Left colon (tissue), 2 donors: ENCODE results near the gene SMYD5. TPM values are rescaled to one million over a fixed set of nuclear protein-coding genes. Genes with fewer than 3 reads are reported as not detected.
A peak's percentile ranks its signal among the peaks of the same experiment; 100 is the strongest.

Experiments used
- ATAC-seq: fragments of 200-7000 bp; cut with Tn5 transposase; one replicate; pipeline ENCODE4 v1.9.1; 2020; ENCODE audit warnings: mild to moderate bottlenecking, moderate library complexity
- DNase-seq, 2 donors: peaks; one replicate each; pipeline ENCODE4 v3.0.0-alpha.2; 2020
- intact Hi-C, 2 donors: fragments of 100-400 bp; cut with DNase I in 1 of 2; cut with micrococcal nuclease in 1 of 2; formaldehyde crosslinking; loops; one replicate each; pipeline versions ENCODE4 v1.11.2 to v1.14.0; 2022; cut with DNase I, micrococcal nuclease
- total RNA-seq, 2 donors: library from RNA; stranded (reverse); fragmentation: NEBNext Ultra II Directional; extraction: Animal tissue kit (Norgen Biotek cat#: 25700); gene quantifications; one replicate each; pipeline ENCODE4 v1.2.1, GENCODE V29; 2021
- donor health status: DM: no; HTN: no; CAD: no.
- donor health status: DM: yes; HTN: yes; CAD: no.

SMYD5 gene
- total RNA-seq, 2 donors from 2014 or later = 9.2 to 14.4 TPM

DNA sequence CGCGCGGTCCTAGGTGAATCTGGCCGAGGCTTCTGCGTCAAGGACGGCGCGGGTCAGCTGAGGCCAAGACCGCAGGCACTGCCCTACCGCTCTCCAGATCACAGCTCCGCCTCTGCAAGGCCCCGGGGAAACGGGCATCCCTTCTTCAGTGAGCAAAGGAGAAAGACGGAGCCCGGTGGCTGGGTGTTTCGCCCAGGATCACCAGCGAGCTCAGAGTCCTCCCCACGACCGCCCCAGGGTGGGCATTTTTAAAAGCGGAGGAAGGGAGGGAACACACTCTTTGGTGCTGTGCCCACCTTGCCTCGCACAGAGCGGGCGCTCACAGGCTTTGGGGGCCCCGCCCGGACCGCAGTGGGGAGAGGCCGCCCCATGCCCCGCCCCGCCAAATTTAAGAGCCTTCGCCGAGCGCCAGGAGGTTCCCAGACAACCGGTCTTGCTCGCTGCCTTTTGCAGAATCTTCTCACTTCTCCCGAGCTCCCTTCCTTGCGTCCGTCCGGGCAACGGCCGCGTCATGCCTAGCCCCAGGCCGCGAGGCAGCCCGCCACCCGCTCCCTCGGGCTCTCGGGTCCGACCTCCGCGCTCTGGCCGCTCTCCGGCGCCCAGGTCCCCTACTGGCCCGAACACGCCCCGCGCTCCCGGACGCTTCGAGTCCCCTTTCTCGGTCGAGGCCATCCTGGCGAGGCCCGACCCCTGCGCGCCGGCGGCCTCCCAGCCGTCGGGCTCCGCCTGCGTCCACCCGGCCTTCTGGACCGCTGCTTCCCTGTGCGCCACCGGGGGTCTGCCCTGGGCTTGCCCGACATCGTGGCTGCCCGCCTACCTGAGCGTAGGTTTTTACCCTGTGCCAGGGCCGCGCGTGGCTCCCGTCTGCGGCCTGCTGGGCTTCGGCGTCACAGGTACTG is 11.6 kb upstream of the SMYD5 start, which contains the start of gene NOTO:
Gene NOTO (plus strand): TSS at position 419 of the 899 bp plus-strand sequence. CDS start 93 bp downstream, at position 512.
- DNase-seq = peak in 1 of 2 donors; percentile 16
- intact Hi-C loops = no loop called here
- peak; percentile 44 for ATAC-seq

GRCh38 chr2:73203055-73203681 is 10.9 kb upstream of the SMYD5 start:
- ATAC-seq (peak; percentile 51), DNase-seq (no peak)
- intact Hi-C loops = no loop called here

GRCh38 chr2:73205611-73206010 is 8.4 kb upstream of the SMYD5 start:
- intact Hi-C loops = no loop called here

GRCh38 chr2:73208258-73208657 is 5.8 kb upstream of the SMYD5 start:
- DNase-seq (no peak), ATAC-seq (no peak)
- intact Hi-C loops = no loop called here

More at GRCh38 chr2:73205611-73206010, 8.4 kb upstream of the SMYD5 start:
- ATAC-seq (no peak), DNase-seq (no peak)

DNA sequence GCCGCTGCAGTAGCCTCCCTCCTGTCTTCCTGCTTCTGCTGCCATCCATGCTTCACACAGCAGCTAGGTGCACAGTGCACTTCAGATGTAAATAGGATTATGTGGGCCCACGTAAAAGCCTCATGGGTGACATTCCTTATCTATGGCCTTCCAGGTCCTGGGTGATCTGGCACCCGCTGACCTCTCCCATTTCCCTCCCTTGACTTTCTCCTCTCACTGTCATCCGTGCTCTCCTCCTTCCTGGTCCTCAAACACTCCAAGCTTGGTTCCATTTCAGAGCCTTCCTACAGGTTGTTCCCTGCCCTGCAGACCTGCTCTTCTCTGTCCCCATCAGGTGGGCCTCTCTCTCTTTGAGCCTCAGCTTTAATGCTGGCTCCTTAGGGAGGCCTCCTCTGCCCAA is 4.0 kb upstream of the SMYD5 start:
- intact Hi-C loops = no loop called here
- no peak for ATAC-seq

GRCh38 chr2:73210696-73211095 is 3.3 kb upstream of the SMYD5 start:
- intact Hi-C loops = no loop called here
- no peak for ATAC-seq
- no peak for DNase-seq

More for the DNA sequence above, 4.0 kb upstream of the SMYD5 start:
- no peak for DNase-seq

DNA sequence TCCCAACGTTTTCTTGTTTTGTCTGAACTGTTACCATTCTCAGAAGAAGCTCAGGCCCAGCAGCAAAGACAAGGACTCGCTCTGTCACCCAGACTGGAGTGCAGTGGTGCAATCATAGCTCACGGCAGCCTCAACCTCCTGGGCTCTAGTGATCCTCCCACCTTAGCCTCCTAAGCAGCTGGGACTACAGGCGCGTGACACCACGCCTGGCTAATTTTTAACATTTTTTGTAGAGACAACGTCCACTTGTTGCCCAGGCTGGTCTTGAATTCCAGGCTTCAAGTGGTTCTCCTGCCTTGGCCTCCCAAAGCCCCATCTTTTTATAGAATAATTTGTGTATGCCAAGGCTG is 2.0 kb upstream of the SMYD5 start:
- no peak for ATAC-seq
- intact Hi-C loops = no loop called here
- DNase-seq = no peak

GRCh38 chr2:73212448-73213176 is 1.4 kb upstream of the SMYD5 start:
- intact Hi-C loops = no loop called here
- DNase-seq (peak; percentile 47 to 78), ATAC-seq (peak; percentile 74)

GRCh38 chr2:73215254-73215653 is 1.2 kb downstream of the SMYD5 start:
- no peak for ATAC-seq
- intact Hi-C loops = no loop called here

GRCh38 chr2:73217160-73217559 is 3.1 kb downstream of the SMYD5 start:
- DNase-seq (no peak), ATAC-seq (no peak)
- intact Hi-C loops = no loop called here

More at GRCh38 chr2:73215254-73215653, 1.2 kb downstream of the SMYD5 start:
- DNase-seq = no peak

DNA sequence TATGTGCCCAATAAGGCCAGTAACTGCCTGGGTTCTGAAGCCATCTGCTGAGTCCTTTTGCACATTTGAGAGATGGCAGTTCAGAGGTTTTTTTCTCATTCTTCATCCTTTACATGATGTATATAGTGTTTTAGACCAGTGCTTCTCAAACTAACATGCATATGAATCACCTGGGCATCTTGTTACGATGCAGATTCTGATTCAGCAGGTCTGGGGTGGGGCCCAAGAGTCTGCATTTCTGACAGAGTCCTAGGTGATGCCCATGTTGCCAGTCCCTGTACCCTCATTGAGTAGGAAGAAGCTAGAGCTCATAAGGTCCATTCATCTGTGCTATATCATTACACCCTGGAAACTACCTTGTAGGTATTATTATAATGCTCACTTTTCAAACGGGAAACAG is 3.8 kb downstream of the SMYD5 start:
- intact Hi-C loops = no loop called here
- ATAC-seq = no peak
- DNase-seq = no peak

GRCh38 chr2:73218298-73218697 is 4.3 kb downstream of the SMYD5 start:
- ATAC-seq (no peak), DNase-seq (no peak)
- intact Hi-C loops = no loop called here

DNA sequence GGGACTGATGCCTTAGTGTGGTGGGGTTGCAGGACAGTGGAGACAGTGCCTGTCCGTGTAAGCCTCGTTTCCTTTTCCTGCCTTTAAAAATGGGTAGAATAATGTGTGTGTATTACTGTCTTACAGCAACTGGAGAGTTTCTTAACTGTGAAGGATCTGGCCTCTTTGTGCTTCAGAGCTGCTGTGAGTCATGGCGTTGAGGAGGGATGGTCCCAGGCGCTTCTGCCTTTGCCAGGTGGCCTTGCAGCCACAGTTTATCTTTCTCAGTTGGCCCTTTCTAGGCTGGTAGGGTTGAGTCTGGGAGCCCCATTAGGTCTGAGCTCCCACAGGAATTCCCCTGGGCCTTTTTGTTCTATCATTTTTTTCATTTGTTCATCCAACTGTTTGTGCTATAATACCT is 9.8 kb downstream of the SMYD5 start:
- intact Hi-C loops = no loop called here
- ATAC-seq = no peak
- no peak for DNase-seq

GRCh38 chr2:73225513-73226360 is 11.7 kb downstream of the SMYD5 start:
- ATAC-seq (no peak), DNase-seq (no peak)
- intact Hi-C loops = no loop called here

DNA sequence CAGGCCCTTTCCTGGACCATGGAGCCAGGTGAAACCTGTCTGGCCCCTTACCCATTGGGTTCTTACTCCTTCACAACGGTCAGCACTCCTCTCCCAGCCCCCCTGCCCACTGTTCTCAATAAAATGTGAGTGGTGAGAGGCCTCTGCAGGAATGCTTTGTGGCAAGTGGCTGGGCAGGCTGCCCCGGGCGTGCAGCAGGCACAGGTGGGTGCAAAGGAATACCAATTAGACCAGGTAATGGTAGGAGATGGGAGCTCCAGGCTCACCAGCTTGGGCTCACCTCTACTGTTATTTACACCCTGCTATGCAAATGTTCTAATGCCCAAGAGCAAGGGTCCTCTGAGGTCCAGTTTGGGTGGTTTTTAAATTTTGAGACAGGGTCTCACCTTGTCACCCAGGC is 13.0 kb downstream of the SMYD5 start:
- DNase-seq (no peak), ATAC-seq (no peak)
- intact Hi-C loops = no loop called here

DNA sequence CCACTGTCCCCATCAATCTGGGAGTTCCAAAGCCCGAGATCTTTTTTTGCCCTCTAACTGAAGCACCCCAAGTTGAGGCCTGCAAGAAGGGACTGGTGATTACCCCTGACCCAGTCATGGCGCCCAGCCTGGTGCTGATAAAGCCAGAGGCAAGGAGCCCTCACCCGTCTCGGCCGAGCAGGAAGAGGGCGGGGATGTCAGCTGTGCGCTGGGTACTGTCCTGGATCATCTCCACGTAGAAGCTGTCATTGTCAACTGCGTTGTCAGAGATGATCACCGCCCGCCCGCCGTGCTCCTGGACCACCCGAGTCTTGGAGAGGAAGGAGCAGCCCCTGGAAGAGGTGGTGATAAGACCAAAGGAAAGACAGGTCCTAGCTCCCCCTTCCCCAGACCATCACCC is 14.6 kb downstream of the SMYD5 start:
- ATAC-seq (no peak), DNase-seq (no peak)
- intact Hi-C loops = no loop called here

DNA sequence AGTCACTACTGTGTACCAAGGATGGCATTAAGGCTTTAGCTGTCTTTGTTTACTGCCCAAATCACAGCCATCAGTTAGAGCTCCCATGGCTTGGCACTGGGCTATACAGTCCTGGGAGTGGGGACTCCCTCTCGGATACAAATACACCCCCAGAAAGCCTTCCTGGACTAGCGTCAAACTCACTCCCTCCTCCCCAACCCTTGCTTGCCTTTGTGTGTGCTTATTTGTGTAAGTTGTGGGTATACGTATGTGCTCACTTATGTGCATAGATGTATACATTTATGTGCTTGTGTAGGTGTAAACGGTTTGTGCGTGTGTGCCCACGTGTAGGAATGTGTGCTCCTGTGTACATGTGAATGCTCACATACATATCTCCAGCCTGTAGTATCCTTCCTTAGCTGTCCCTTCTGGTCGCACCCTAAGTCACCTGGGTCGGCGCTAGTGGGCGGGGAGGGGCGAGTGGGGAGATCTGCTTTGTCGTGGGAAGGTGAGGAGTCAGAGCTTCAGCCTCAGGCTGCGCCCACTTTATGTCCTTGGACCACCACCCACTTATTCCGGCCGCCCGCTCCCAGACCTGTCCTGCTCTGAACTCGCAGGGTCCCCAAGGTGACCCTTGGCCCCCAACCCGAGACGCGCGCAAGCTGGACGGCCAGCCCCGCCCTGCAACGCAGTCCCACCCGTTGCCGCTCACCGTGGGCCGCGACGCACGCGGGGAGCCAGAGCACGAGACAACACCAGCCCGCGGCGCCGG is 18.5 kb downstream of the SMYD5 start:
- DNase-seq = peak; percentile 67 to 69

More for the DNA sequence above, 18.5 kb downstream of the SMYD5 start:
- peak; percentile 36 for ATAC-seq
- intact Hi-C loops = no loop called here
